WTC11 (cell line): ENCODE data around the gene SNTB2.

Experiments
- ATF2 ChIP-seq: sonication (generic); formaldehyde crosslinking; IDR thresholded peaks from 2 replicates; pipeline ENCODE4 v1.8.1; 2022; ENCODE audit warnings: low read depth, missing genetic modification reagents, borderline replicate concordance
- CBFB ChIP-seq: sonication (generic); formaldehyde crosslinking; IDR thresholded peaks from 2 replicates; pipeline ENCODE4 v1.8.1; 2022; ENCODE audit warnings: mild to moderate bottlenecking, low read depth, missing genetic modification reagents
- CREM ChIP-seq: sonication (generic); formaldehyde crosslinking; IDR thresholded peaks from 2 replicates; pipeline ENCODE4 v1.8.1; 2022; ENCODE audit warnings: mild to moderate bottlenecking, missing genetic modification reagents, moderate library complexity
- CTCF ChIP-seq: fragments of 200-600 bp; IDR thresholded peaks from 2 replicates; pipeline ENCODE4 v1.8.0; 2022; ENCODE audit warnings: antibody characterized with exemption
- JUN ChIP-seq: sonication (generic); formaldehyde crosslinking; IDR thresholded peaks from 2 replicates; pipeline ENCODE4 v1.8.0; 2023; ENCODE audit warnings: mild to moderate bottlenecking, missing genetic modification reagents
- MLX ChIP-seq: sonication (generic); formaldehyde crosslinking; IDR thresholded peaks from 2 replicates; pipeline ENCODE4 v1.8.1; 2023; ENCODE audit warnings: mild to moderate bottlenecking, missing genetic modification reagents, moderate library complexity
- NFE2L1 ChIP-seq: sonication (generic); formaldehyde crosslinking; IDR thresholded peaks from 2 replicates; pipeline ENCODE4 v1.8.1; 2023; ENCODE audit warnings: missing genetic modification reagents
- NR2C2 ChIP-seq: sonication (generic); formaldehyde crosslinking; IDR thresholded peaks from 2 replicates; pipeline ENCODE4 v1.8.0; 2022; ENCODE audit warnings: mild to moderate bottlenecking, missing genetic modification reagents
- SMAD3 ChIP-seq: sonication (generic); formaldehyde crosslinking; IDR thresholded peaks from 2 replicates; pipeline ENCODE4 v1.8.0; 2022; ENCODE audit warnings: missing genetic modification reagents, mild to moderate bottlenecking, borderline replicate concordance
- ZNF532 ChIP-seq: fragments of 250-450 bp; sonication (Bioruptor Pico); IDR thresholded peaks from 2 replicates; pipeline ENCODE4 v1.9.0; 2021; ENCODE audit warnings: mild to moderate bottlenecking, borderline replicate concordance
- TF ChIP-seq, protein P1 (sequence below): sonication (generic); formaldehyde crosslinking; conservative IDR thresholded peaks from 2 replicates; pipeline ENCODE4 v1.8.1; 2022; ENCODE audit warnings: mild to moderate bottlenecking, missing genetic modification reagents
- TF ChIP-seq, protein P2 (sequence below): sonication (generic); formaldehyde crosslinking; IDR thresholded peaks from 2 replicates; pipeline ENCODE4 v1.8.1; 2023; ENCODE audit warnings: mild to moderate bottlenecking, missing genetic modification reagents
- TF ChIP-seq, protein P3 (sequence below): sonication (generic); formaldehyde crosslinking; IDR thresholded peaks from 2 replicates; pipeline ENCODE4 v1.8.0; 2022; ENCODE audit warnings: mild to moderate bottlenecking, missing genetic modification reagents

DNA sequence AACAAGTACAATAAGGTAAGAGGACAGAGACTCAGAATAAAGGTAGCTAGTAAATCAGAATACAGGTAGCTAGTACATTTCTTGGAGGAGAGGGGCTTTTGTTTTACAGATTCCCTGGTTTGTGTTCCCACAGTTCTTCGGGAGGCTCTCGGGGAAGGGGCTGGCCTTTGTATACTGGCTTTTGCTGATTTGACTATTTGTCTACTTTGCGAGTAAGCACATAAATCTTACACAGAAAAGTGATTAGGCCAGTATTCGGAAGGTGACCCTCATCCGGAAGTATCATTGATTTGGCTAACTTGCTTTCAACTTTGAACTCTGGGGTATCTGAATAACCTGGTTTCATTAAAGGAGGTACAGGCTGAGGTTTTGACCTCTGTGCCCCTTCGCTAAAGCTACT is 21.4 kb upstream of the SNTB2 start:
- no peak for TF ChIP-seq NR2C2 (CRISPR knock-in tag)
- TF ChIP-seq, protein P1, sequence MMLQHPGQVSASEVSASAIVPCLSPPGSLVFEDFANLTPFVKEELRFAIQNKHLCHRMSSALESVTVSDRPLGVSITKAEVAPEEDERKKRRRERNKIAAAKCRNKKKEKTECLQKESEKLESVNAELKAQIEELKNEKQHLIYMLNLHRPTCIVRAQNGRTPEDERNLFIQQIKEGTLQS: no peak
- no peak for TF ChIP-seq CTCF
- TF ChIP-seq ZNF532 (CRISPR knock-in tag): no peak
- TF ChIP-seq, protein P2, sequence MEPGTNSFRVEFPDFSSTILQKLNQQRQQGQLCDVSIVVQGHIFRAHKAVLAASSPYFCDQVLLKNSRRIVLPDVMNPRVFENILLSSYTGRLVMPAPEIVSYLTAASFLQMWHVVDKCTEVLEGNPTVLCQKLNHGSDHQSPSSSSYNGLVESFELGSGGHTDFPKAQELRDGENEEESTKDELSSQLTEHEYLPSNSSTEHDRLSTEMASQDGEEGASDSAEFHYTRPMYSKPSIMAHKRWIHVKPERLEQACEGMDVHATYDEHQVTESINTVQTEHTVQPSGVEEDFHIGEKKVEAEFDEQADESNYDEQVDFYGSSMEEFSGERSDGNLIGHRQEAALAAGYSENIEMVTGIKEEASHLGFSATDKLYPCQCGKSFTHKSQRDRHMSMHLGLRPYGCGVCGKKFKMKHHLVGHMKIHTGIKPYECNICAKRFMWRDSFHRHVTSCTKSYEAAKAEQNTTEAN: no peak
- TF ChIP-seq JUN (CRISPR knock-in tag): no peak
- TF ChIP-seq CREM (CRISPR knock-in tag): no peak
- no peak for TF ChIP-seq SMAD3 (CRISPR knock-in tag)
- TF ChIP-seq CBFB: no peak
- no peak for TF ChIP-seq NFE2L1
- no peak for TF ChIP-seq MLX (CRISPR knock-in tag)
- TF ChIP-seq, protein P3, sequence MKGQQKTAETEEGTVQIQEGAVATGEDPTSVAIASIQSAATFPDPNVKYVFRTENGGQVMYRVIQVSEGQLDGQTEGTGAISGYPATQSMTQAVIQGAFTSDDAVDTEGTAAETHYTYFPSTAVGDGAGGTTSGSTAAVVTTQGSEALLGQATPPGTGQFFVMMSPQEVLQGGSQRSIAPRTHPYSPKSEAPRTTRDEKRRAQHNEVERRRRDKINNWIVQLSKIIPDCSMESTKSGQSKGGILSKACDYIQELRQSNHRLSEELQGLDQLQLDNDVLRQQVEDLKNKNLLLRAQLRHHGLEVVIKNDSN (CRISPR knock-in tag): no peak
- no peak for TF ChIP-seq ATF2 (CRISPR knock-in tag)
